Measurements from ENCODE around the gene FRMD8. TPM values are rescaled to one million over a fixed set of nuclear protein-coding genes. Genes with fewer than 3 reads are reported as not detected.

The FRMD8 gene
- total RNA-seq, 2 donors from 2014 or later = 29.2 to 37.5 TPM

- H3K27ac Mint-ChIP-seq = no peak overlapping the region
- no peaks in the 10 kb centered on the region for H3K9me3 ChIP-seq (ENCODE audit: control insufficient read depth, low read length, poor library complexity, severe bottlenecking)
- no peak overlapping the region for H3K4me3 Mint-ChIP-seq
- H3K36me3 Mint-ChIP-seq (ENCODE audit: low read depth) = no peaks in the 10 kb centered on the region
- DNase-seq = no peak
- no peaks in the 10 kb centered on the region for H3K27me3 Mint-ChIP-seq
- no peak for ATAC-seq
- peaks cover 20% of the 10 kb centered on the region for H3K4me1 Mint-ChIP-seq
Measured at GRCh38 chr11:65378928-65379638, 7.4 kb upstream of the FRMD8 start.

GRCh38 chr11:65379698-65380459 is 6.6 kb upstream of the FRMD8 start:
- peak overlapping the region; percentile 100 for H3K27ac Mint-ChIP-seq
- H3K4me1 Mint-ChIP-seq = peaks cover 26% of the 10 kb centered on the region
- DNase-seq (no peak), ATAC-seq (no peak)
- H3K4me3 Mint-ChIP-seq = peak overlapping the region; percentile 25
- H3K9me3 ChIP-seq (ENCODE audit: control insufficient read depth, low read length, poor library complexity, severe bottlenecking) = no peaks in the 10 kb centered on the region
- H3K27me3 Mint-ChIP-seq = no peaks in the 10 kb centered on the region
- H3K36me3 Mint-ChIP-seq (ENCODE audit: low read depth) = no peaks in the 10 kb centered on the region

GRCh38 chr11:65380460-65381119 is 5.8 kb upstream of the FRMD8 start:
- H3K4me3 Mint-ChIP-seq = peak overlapping the region; percentile 93
- H3K4me1 Mint-ChIP-seq = peaks cover 31% of the 10 kb centered on the region
- ATAC-seq = no peak
- DNase-seq = no peak
- H3K27ac Mint-ChIP-seq = peak overlapping the region; percentile 100
- no peaks in the 10 kb centered on the region for H3K9me3 ChIP-seq (ENCODE audit: control insufficient read depth, low read length, poor library complexity, severe bottlenecking)
- no peaks in the 10 kb centered on the region for H3K36me3 Mint-ChIP-seq (ENCODE audit: low read depth)
- H3K27me3 Mint-ChIP-seq = no peaks in the 10 kb centered on the region

GRCh38 chr11:65381716-65382032 is 4.8 kb upstream of the FRMD8 start:
- peaks cover 31% of the 10 kb centered on the region for H3K4me1 Mint-ChIP-seq
- DNase-seq = no peak
- peak overlapping the region; percentile 93 for H3K4me3 Mint-ChIP-seq
- H3K27me3 Mint-ChIP-seq = no peaks in the 10 kb centered on the region
- no peak for ATAC-seq
- no peaks in the 10 kb centered on the region for H3K9me3 ChIP-seq (ENCODE audit: control insufficient read depth, low read length, poor library complexity, severe bottlenecking)
- H3K27ac Mint-ChIP-seq = peak overlapping the region; percentile 100
- H3K36me3 Mint-ChIP-seq (ENCODE audit: low read depth) = no peaks in the 10 kb centered on the region

DNA sequence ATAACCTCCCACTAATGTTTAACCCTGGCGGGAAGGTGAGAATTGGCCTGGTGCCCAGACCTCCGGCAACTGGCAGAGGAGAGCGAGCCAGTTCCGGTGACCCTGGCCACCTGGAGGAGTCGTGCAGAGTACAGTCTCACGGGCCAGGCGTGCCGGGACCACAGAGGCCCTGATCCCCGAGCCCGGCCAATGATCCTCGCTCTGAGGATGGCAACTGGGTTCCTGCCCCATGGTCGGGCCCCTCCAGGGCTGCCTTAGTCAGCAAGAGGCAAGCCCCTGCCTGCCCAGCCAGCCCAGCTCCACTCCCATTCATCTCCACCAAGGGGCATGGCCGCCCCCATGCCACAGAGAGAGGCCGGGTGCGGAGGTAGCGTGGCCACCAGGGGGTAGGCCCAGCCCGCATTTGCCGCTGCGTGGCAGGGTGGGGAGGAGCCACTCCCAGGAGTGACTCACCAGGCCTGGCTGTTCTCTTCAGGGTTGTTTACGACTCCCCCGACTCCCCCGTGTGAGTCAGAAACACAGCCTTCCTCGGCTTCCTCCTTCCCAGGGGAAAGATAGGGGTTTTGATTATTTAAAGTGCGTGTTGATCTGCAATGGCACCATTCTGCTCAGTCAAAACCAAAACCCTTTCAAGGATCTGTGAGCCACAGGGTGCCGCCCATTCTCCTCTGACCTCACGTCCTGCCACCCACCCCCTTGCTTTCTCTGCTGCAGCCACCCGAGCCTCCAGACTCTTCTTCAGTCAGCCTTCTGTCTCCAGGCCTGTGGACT is 4.2 kb upstream of the FRMD8 start, which contains the start of gene SLC25A45:
TSS of gene SLC25A45 (minus strand) at position 614 of the 771 bp plus-strand sequence. CDS start 695 bp downstream, outside the sequence.
- H3K9me3 ChIP-seq (ENCODE audit: control insufficient read depth, low read length, poor library complexity, severe bottlenecking) = no peaks in the 10 kb centered on the region
- H3K36me3 Mint-ChIP-seq (ENCODE audit: low read depth) = no peaks in the 10 kb centered on the region
- no peaks in the 10 kb centered on the region for H3K27me3 Mint-ChIP-seq
- peak within 1 kb of the TSS; percentile 93 for H3K4me3 Mint-ChIP-seq
- peak; percentile 91 for ATAC-seq
- peak; percentile 82 to 89 (median 83) for DNase-seq
- H3K4me1 Mint-ChIP-seq = peaks cover 36% of the 10 kb centered on the region
- peak within 1 kb of the TSS; percentile 100 for H3K27ac Mint-ChIP-seq

DNA sequence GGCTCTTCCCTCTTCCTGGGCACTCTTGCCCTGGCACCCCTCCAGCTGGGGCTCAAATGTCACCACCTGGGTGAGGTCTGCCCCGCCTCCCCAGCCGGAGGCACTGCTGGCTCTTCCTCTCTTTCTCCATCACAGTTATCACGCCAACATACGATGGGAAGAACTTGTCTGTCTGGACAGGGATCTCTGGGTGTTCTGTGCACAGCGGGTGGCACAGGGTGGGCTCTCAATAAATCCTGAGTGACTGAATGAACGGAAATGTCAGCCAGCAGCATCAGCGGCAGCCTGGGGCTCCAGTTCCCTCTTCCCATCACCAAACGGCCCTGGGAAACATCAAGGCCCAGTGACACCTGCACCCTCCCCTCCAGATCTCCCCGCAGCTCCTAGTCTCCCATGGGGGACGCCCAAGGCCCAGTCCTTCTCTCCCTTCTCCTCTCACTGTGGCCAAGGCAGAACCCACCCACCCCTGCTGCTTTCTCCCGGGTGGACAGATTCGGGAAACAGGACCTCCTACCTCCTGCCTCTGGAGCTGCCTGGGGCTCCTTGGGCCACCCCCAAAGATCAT is 3.6 kb upstream of the FRMD8 start:
- Mint-ChIP-seq H3K36me3 (ENCODE audit: low read depth) (no peaks in the 10 kb centered on the region), H3K27ac (peak overlapping the region; percentile 100), H3K4me1 (peaks cover 37% of the 10 kb centered on the region), H3K27me3 (no peaks in the 10 kb centered on the region), H3K4me3 (peak overlapping the region; percentile 93)
- H3K9me3 ChIP-seq (ENCODE audit: control insufficient read depth, low read length, poor library complexity, severe bottlenecking) = no peaks in the 10 kb centered on the region
- ATAC-seq (no peak), DNase-seq (no peak)

- no peaks in the 10 kb centered on the region for H3K36me3 Mint-ChIP-seq (ENCODE audit: low read depth)
- H3K4me1 Mint-ChIP-seq = peaks cover 42% of the 10 kb centered on the region
- ATAC-seq (no peak), DNase-seq (no peak)
- H3K27ac Mint-ChIP-seq = peak overlapping the region; percentile 100
- H3K9me3 ChIP-seq (ENCODE audit: control insufficient read depth, low read length, poor library complexity, severe bottlenecking) = no peaks in the 10 kb centered on the region
- no peaks in the 10 kb centered on the region for H3K27me3 Mint-ChIP-seq
- H3K4me3 Mint-ChIP-seq = peak overlapping the region; percentile 83
Measured at GRCh38 chr11:65383778-65384177, 2.7 kb upstream of the FRMD8 start.

DNA sequence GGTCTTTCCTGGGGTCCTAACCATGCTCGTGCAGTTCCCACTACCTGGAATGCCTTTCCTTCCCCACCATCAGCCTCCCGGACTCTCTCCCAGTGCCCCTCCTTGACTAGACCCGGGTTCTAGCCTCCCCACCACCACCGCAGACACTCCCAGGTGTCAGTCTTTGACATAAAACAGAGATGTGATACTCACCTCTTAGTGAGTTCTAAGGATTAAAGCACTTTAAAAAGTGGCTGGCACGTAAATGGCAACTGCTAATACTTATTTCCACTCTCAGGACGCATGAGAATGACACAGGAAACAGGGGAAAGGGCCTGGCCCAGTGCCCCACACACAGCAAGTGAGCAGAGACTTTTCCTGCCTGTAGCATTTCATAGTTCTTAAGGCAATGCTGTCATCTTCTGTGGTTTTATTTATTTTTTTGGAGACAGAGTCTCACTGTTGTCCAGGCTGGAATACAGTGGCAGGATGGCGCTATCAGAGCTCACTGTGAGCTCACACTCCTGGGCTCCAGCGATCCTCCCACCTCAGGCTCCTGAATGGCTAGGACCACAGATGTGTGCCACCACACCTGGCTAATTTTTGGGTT is 2.0 kb upstream of the FRMD8 start:
- Mint-ChIP-seq H3K36me3 (ENCODE audit: low read depth) (no peaks in the 10 kb centered on the region), H3K27ac (peak overlapping the region; percentile 100), H3K4me3 (peak overlapping the region; percentile 83), H3K27me3 (no peaks in the 10 kb centered on the region), H3K4me1 (peaks cover 48% of the 10 kb centered on the region)
- ATAC-seq = no peak
- DNase-seq = no peak
- no peaks in the 10 kb centered on the region for H3K9me3 ChIP-seq (ENCODE audit: control insufficient read depth, low read length, poor library complexity, severe bottlenecking)

- DNase-seq (no peak), ATAC-seq (no peak)
- peak overlapping the region; percentile 96 for H3K4me3 Mint-ChIP-seq
- H3K9me3 ChIP-seq (ENCODE audit: control insufficient read depth, low read length, poor library complexity, severe bottlenecking) = no peaks in the 10 kb centered on the region
- H3K36me3 Mint-ChIP-seq (ENCODE audit: low read depth) = peaks cover 4% of the 10 kb centered on the region
- H3K4me1 Mint-ChIP-seq = peaks cover 52% of the 10 kb centered on the region
- no peaks in the 10 kb centered on the region for H3K27me3 Mint-ChIP-seq
- H3K27ac Mint-ChIP-seq = peak overlapping the region; percentile 93
Measured at GRCh38 chr11:65388731-65389130, 2.3 kb downstream of the FRMD8 start.

DNA sequence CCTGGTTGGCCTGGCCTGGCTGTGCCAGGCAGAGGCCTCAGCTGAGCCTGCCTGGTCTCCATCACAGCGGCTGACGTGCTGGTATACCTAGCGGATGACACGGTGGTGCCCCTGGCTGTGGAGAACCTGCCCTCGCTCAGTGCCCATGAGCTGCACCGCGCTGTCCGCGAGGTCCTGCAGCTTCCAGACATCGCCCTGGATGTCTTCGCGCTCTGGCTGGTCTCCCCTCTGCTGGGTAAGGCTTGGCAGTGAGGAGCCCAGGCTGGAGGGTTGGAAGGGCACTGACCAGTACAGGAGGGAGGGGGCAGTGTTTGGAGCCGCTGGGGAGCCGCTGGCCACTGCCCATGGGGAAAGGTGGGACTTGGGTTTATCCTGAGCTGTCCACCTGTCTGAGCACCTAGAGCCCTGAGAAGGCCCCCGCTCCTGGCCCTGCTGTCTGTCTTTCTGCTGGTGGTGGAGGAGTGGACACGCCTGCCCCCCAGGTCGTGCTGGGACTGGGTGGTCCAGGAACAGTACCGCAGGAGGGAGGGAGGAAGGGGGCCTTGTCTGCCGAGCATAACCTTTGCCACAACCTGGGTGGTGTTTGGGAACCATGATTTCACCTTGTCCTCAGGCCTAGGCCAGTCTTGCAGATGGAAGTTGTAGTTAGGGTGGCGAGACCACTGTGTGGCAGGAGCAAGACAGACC is 3.0 kb downstream of the FRMD8 start:
- H3K4me3 Mint-ChIP-seq = peak overlapping the region; percentile 96
- peaks cover 45% of the 10 kb centered on the region for H3K4me1 Mint-ChIP-seq
- no peak for DNase-seq
- H3K27me3 Mint-ChIP-seq = no peaks in the 10 kb centered on the region
- peak overlapping the region; percentile 93 for H3K27ac Mint-ChIP-seq
- no peak for ATAC-seq
- H3K36me3 Mint-ChIP-seq (ENCODE audit: low read depth) = peaks cover 4% of the 10 kb centered on the region
- no peaks in the 10 kb centered on the region for H3K9me3 ChIP-seq (ENCODE audit: control insufficient read depth, low read length, poor library complexity, severe bottlenecking)

- ATAC-seq = no peak
- peaks cover 4% of the 10 kb centered on the region for H3K36me3 Mint-ChIP-seq (ENCODE audit: low read depth)
- H3K4me1 Mint-ChIP-seq = peaks cover 40% of the 10 kb centered on the region
- H3K4me3 Mint-ChIP-seq = peak overlapping the region; percentile 77
- no peaks in the 10 kb centered on the region for H3K27me3 Mint-ChIP-seq
- no peak for DNase-seq
- H3K9me3 ChIP-seq (ENCODE audit: control insufficient read depth, low read length, poor library complexity, severe bottlenecking) = no peaks in the 10 kb centered on the region
- no peak overlapping the region for H3K27ac Mint-ChIP-seq
Measured at GRCh38 chr11:65390099-65390941, 3.9 kb downstream of the FRMD8 start.
